ENCODE results near the gene SIL1.

- TF ChIP-seq POLR2A (IDR thresholded peaks at IDR 0.05), result no peak
- TF ChIP-seq CTCF (IDR thresholded peaks at IDR 0.05), result no peak
- TF ChIP-seq EP300 (IDR thresholded peaks at IDR 0.05), result no peak
Measured at GRCh38 chr5:139105621-139106071, 92.5 kb downstream of the SIL1 start.
